Tibial artery (tissue), 4 donors: ENCODE results near the gene C19orf73.

Experiments used
- DNase-seq, 2 donors: peaks; one replicate each; pipeline ENCODE4 v3.0.0-alpha.2; 2019
- H3K27ac ChIP-seq, 2 donors: fragments of 200-600 bp; sonication (generic) in 1 of 2; 1 replicate in 1 of 2; 2 replicates in 1 of 2; pipeline ENCODE4 v1.5.1; 2018 to 2019; ENCODE audit warnings: mild to moderate bottlenecking in 1 of 2
- H3K27me3 ChIP-seq, 2 donors: fragments of 200-600 bp; sonication (generic) in 1 of 2; one replicate each; pipeline versions ENCODE4 v1.5.1 to v1.6.0; 2016 to 2019
- H3K36me3 ChIP-seq, 3 donors: fragments of 200-600 bp; sonication (generic) in 2 of 3; one replicate each; pipeline ENCODE4 v1.5.1; 2016 to 2019; ENCODE audit warnings: mild to moderate bottlenecking in 2 of 3
- H3K4me1 ChIP-seq, 4 donors: fragments of 200-600 bp; sonication (generic) in 2 of 4; 1 replicate in 3 of 4; 2 replicates in 1 of 4; pipeline ENCODE4 v1.5.1; 2016 to 2019
- H3K4me3 ChIP-seq, 2 donors: fragments of 200-600 bp; sonication (generic) in 1 of 2; 1 replicate in 1 of 2; 2 replicates in 1 of 2; pipeline ENCODE4 v1.5.1; 2018 to 2019; ENCODE audit warnings: mild to moderate bottlenecking in 2 of 2
- H3K9me3 ChIP-seq, 3 donors: fragments of 200-600 bp; sonication (generic) in 1 of 3; one replicate each; pipeline ENCODE4 v1.5.1; 2016 to 2019
- CTCF ChIP-seq, 2 experiments: fragments of 200-600 bp in 1 of 2; fragments of 450-650 bp in 1 of 2; IDR thresholded peaks; one replicate each; pipeline ENCODE4 v1.5.1; 2017 to 2019; ENCODE audit warnings: antibody characterized with exemption in 2 of 2, mild to moderate bottlenecking in 1 of 2, moderate library complexity in 1 of 2
- intact Hi-C: fragments of 100-400 bp; cut with DNase I; formaldehyde crosslinking; loops from one replicate; pipeline ENCODE4 v1.15.0; 2023; ENCODE audit warnings: low total_unique reads

Gene C19orf73

GRCh38 chr19:49120868-49121267 lies 1.9 kb upstream of the C19orf73 start:
- H3K4me3 ChIP-seq: no peak overlapping the region
- H3K27ac ChIP-seq: no peak overlapping the region
- intact Hi-C loops: no loop called here
- H3K9me3 ChIP-seq: no peaks in the 10 kb centered on the region
- DNase-seq: no peak
- no peak for TF ChIP-seq CTCF (IDR thresholded peaks at IDR 0.05)
- H3K27me3 ChIP-seq: peaks cover 0 to 3% of the 10 kb centered on the region in 2 donors
- no peaks in the 10 kb centered on the region for H3K36me3 ChIP-seq
- H3K4me1 ChIP-seq: peaks cover 7 to 30% (median 24%) of the 10 kb centered on the region in 4 donors

- no peak for TF ChIP-seq CTCF (IDR thresholded peaks at IDR 0.05)
- Histone ChIP-seq H3K27me3 (peaks cover 0 to 3% of the 10 kb centered on the region in 2 donors), H3K4me1 (peaks cover 7 to 29% (median 24%) of the 10 kb centered on the region in 4 donors), H3K9me3 (no peaks in the 10 kb centered on the region), H3K36me3 (no peaks in the 10 kb centered on the region), H3K27ac (no peak overlapping the region), H3K4me3 (peak overlapping the region; percentile 57 to 85)
- no peak for DNase-seq
- intact Hi-C loops: no loop called here
Measured at GRCh38 chr19:49120325-49120683, 1.4 kb upstream of the C19orf73 start.

GRCh38 chr19:49119411-49120324 lies 725 bp upstream of the C19orf73 start, which contains the start of gene PPFIA3:
Gene PPFIA3, plus strand, starts transcription at chr19:49119544. Its CDS starts 8,330 bp downstream, at chr19:49127874.
- TF ChIP-seq CTCF (IDR thresholded peaks at IDR 0.05): no peak
- Histone ChIP-seq H3K4me3 (peak within 1 kb of the TSS; percentile 57 to 85), H3K4me1 (peaks cover 7 to 35% (median 26%) of the 10 kb centered on the region in 4 donors), H3K9me3 (no peaks in the 10 kb centered on the region), H3K27me3 (peaks cover 0 to 3% of the 10 kb centered on the region in 2 donors), H3K27ac (peak within 1 kb of the TSS; percentile 85 to 92), H3K36me3 (no peaks in the 10 kb centered on the region)
- intact Hi-C loops: loop anchor here (5.0 kb wide), 2 partner anchors 33 to 247 kb away; partner anchors contain the start of gene PPP1R15A
- DNase-seq: peak; percentile 57 to 79

GRCh38 chr19:49117677-49118564 lies 1.0 kb downstream of the C19orf73 start:
- Histone ChIP-seq H3K27me3 (peaks cover 0 to 3% of the 10 kb centered on the region in 2 donors), H3K9me3 (no peaks in the 10 kb centered on the region), H3K4me1 (peaks cover 7 to 46% (median 29%) of the 10 kb centered on the region in 4 donors), H3K27ac (peak overlapping the region; percentile 85 to 92), H3K36me3 (no peaks in the 10 kb centered on the region), H3K4me3 (peak overlapping the region; percentile 57 to 85)
- DNase-seq: no peak
- intact Hi-C loops: loop anchor here (5.0 kb wide), 2 partner anchors 34 to 246 kb away; partner anchors contain the start of gene PPP1R15A
- TF ChIP-seq CTCF (IDR thresholded peaks at IDR 0.05): no peak

- no peaks in the 10 kb centered on the region for H3K9me3 ChIP-seq
- H3K4me3 ChIP-seq: no peak overlapping the region
- no peak overlapping the region for H3K27ac ChIP-seq
- intact Hi-C loops: loop anchor here (5.0 kb wide), 2 partner anchors 36 to 244 kb away; partner anchors contain the start of gene PPP1R15A
- H3K27me3 ChIP-seq: peaks cover 0 to 3% of the 10 kb centered on the region in 2 donors
- no peaks in the 10 kb centered on the region for H3K36me3 ChIP-seq
- peak in 1 of 2 donors; percentile 72 for DNase-seq
- H3K4me1 ChIP-seq: peaks cover 7 to 46% (median 30%) of the 10 kb centered on the region in 4 donors
- TF ChIP-seq CTCF (IDR thresholded peaks at IDR 0.05): no peak
Measured at GRCh38 chr19:49116544-49116943, 2.4 kb downstream of the C19orf73 start.
